HG02981 (cell line): ENCODE results near the gene SRGAP3.

Experiments used
- ATAC-seq: cut with Tn5 transposase; IDR thresholded peaks from one replicate; pipeline ENCODE4 v1.9.1; 2021; ENCODE audit warnings: mild to moderate bottlenecking, moderate library complexity; ENCODE audit not compliant: unreplicated experiment

Gene SRGAP3

DNA sequence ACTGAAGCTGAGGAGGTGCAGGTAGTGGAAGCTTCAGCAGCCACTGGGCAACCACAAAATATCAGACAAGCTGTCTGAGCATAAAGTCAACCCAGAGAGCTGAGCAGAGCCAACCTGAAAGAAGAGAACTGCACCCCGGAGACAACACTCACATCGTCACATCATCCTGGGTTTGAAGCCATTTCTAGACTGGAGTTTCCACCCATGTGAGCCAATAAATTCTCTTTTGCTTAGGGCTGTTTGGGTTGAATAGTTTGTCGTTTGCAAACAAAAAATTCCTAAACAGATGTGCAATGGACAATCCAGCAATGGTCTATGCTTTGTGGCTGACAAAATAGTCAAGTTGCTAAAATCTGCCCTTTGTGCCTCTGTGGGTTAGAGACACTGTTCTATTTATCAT lies 270.9 kb downstream of the SRGAP3 start:
- ATAC-seq: no peak

DNA sequence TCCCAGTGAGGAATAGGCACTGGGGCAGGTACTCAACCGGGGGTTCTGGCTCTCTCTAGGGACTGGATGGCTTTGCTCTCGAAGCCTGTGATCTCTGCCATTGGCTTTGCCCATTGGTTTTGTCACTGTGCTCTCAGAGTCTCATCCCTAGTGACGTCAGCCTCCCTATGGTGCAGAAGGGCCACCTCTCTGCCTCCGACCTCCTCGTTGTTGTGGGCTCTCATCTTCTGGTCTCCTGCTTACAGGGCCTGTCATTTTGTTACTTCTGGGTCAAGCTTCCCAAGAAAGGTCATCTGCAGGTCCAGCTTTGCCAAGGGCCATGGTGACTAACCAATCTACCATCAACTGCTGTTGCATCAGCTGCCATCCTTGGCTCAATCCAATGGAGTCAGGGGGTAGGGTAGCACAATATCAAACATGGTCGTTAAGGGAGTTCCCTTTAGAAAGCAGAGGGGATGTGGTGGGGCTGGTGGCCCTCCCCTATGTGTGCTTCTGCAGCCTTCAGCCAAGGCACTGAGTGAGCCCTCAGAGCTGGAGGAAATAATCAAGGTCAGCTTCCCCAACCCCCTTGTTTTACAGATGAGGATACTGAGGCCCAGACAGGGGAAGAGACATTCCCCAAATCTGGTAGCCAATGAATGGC lies 272.8 kb downstream of the SRGAP3 start:
- no peak for ATAC-seq

DNA sequence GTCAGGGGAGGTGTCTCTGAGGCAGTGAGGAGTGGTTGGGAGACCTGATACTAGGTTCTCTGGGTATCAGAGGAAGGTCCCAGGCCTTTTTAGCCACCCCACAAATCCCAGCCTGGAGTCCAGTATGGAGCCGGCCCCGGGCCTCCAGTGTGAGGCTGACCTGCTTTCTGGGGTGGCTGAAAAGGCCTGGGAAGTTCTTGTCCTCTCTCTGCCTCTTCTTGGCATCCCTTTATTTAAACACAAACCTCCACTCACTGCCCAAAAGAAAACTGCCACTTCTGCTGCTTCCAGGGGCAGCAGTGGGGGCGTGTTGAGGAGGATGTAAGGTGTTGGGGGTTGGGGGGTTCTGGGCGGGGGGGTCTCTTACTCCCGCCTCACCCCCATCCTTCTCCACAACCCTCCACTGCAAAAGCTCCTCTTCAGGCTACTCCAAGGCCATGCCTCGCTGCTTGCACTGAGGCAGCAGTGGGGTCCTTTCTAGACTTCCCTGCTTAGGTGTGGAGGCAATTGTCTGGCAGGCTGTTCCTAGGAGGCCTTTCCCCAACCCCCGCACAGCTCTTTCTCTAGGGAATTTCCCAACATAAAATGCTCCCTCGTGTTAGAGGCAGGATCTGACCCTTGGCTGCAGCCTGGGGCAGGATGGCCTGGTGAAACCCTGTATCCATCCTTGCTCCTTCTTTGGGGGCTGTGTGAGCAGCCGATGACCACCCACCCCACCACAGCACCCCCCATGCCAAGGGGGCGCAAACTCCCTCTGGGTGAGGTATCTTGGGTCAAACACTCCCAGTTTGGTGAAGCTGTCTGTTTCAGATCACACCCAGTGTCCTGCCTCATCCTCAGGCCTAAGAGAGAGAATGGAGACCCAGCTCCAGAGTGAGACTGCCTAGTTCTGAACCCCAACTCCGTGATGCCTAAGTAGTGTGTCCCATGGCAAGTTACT lies 274.1 kb downstream of the SRGAP3 start:
- no peak for ATAC-seq

DNA sequence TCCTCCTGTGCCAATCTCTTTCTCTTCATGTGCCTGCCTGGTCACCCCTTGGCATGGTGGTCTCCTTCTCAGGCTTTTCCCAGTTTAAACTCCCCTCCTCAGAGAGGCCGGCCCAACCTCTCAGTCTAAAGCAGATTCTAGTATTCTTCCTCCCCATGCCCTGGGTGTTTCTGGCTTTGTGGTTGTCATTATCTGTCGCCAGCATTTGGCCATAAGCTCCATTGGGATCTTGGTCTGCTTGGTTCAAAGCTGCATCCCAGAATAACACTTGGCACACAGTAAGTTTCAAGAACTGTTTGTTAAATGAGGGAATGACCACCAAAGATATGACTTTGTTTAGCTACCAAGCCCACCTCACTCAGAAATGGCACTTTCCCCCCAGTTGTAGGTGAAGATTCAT lies 275.0 kb downstream of the SRGAP3 start:
- ATAC-seq: no peak

DNA sequence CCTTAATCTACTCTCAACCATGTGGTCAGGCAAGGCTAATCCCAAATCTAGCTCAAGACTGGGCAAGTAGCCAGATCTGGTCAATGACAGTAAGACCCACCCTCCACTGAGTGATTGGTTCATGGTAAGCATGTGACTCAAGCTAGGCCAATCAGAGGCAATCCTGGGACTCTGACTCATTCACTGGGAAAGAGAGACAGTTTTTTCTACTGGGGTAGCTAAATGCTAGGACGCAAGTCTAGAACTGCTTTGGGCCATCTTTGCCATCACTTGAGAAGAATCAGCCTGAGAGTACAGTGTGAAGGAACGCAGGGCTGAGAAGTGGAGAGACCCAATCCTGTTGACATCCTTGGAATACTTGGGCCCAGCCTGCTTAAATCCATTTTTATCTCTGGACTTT lies 276.8 kb downstream of the SRGAP3 start:
- no peak for ATAC-seq

DNA sequence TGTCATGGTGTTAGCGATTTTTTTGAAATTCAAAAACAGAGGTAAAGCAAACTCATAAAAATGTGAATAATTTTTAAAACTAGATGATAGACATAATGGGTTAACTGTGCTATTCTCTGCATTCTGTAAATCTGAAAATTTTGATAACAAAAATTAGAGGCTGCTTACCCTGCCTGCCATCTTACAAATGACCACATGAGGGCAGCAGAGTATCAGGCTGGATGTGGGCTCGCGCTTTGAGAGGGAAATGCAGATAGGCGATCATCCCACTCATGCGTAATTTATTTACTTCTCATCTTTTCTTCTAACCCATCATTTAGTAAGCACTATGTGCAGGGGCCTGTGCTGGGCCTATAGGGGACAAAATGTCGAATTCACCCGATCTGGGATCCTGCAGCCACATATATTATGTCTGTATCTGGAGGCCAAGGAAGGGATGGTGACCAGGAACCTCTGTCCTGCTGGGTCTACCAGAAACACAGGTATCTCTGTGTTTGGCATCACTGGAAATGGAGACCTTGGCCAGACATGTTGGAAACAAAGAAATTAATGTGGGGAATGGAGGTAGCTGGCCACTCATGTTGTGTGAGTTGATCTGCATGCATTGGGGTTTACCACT lies 278.4 kb downstream of the SRGAP3 start:
- ATAC-seq: no peak

DNA sequence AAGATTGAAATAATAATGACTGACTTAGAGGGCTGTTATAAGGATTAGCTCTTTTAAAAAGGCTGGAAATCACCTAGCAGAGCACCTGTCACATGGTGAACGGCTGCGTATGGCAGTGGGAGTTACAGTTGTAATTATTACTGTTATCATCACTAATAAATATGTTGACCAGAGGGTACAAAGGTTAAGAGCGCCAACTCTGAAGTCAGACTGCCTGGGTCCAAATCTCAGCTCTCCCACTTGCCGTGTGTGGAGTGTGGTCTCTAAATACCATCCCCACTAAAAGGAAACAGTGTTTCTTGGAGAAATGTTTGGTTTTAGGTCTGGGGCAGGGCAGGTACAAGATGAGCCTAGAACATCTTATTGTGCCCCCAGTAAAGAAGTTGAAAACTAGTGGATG lies 280.2 kb downstream of the SRGAP3 start:
- ATAC-seq: no peak

DNA sequence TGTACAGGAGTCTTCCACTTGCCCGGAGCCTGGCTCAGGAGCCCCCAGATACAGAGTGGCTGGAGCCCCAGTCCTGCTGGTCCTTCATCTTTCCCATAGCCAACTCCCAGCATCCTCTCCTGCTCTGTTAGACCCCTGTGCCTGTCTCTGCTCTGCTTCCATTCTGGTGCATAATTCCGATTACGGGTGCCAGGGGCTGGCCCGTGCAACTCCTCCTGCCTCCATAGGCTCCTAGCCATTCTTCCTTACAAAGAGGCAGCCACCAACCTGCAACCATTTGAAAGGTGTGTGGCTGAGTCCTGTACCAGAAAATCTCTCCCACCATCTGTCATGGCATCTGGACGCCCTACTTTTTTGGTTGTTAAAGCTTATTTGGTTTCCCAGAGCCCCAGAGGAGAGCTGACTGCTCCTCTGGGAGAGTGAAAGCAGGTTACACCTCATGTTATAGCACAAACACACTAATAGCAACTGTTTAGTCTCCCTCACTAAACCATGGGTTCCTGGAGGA lies 281.0 kb downstream of the SRGAP3 start:
- ATAC-seq: no peak

DNA sequence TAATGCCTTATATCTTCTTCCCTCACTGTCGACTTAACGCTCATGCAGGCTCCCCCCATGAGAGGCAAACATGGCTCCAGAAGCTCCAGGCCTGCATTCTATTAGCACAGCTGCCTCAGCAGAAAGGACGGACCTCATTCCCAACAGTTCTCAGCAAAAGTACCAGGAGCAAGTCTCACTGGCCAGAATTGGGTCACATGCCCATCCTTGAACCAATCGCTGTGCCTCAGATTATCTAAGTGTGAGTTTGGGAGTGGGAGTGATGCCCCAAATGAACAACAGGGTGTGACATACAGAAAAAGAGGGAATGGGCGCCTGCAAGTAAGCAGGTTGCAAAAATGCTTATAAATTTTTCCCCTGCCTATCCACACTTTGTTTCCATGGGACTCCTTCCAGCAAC lies 281.9 kb downstream of the SRGAP3 start:
- no peak for ATAC-seq

DNA sequence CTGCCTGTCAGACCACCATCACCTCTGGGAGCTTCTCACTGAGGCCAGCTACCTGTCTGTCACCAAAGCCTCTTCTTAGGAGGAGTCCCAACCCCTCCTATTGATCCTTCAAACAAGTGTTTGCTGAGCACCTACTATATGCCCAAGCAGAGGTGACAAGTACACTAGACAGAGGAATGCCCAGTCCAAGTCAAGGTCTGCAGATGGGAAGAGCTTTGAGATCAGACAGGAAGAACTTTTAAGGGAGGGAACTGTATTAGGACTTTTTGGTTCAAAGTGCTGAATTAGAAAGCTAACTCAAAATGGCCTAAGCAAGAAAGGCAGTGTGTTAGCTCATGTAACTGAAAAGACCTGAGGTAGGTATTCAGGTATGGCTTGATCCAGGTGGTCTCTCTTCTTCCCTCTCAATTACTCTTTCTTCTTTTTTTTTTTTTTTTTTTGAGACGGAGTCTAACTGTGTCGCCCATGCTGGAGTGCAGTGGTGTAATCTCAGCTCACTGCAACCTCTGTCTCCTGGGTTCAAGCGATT lies 282.6 kb downstream of the SRGAP3 start:
- no peak for ATAC-seq

DNA sequence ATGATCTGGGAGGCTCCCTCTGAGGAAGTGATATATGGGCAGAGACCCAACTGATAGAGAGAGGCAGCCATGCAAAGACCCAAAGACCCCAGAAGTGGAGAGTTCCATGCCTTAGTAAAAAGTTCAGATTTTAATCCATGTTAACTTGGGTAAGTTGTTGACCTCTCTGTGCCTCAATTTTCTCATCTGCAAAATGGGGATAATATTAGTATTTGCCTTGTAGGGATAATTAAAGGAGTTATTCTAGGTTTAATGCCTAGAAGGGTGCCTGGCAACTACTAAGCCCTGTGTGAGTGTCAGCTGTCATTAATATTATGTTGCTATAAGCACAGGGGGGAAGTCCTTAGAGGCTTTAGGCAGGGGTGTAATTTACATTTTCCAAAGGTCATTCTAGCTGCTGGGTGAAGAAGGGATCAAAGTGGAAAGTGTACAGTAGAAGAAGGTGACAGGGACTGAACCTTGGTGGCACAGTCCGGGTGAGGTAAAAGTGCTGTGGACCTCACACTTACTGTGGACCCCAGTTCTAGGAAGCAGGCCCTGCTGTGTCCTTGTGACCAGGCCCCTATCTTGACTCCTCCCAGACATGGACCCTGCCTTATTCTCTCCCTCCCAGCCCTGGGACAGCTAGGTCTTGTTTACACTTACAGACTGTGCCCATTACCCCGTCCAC lies 283.2 kb downstream of the SRGAP3 start:
- no peak for ATAC-seq

DNA sequence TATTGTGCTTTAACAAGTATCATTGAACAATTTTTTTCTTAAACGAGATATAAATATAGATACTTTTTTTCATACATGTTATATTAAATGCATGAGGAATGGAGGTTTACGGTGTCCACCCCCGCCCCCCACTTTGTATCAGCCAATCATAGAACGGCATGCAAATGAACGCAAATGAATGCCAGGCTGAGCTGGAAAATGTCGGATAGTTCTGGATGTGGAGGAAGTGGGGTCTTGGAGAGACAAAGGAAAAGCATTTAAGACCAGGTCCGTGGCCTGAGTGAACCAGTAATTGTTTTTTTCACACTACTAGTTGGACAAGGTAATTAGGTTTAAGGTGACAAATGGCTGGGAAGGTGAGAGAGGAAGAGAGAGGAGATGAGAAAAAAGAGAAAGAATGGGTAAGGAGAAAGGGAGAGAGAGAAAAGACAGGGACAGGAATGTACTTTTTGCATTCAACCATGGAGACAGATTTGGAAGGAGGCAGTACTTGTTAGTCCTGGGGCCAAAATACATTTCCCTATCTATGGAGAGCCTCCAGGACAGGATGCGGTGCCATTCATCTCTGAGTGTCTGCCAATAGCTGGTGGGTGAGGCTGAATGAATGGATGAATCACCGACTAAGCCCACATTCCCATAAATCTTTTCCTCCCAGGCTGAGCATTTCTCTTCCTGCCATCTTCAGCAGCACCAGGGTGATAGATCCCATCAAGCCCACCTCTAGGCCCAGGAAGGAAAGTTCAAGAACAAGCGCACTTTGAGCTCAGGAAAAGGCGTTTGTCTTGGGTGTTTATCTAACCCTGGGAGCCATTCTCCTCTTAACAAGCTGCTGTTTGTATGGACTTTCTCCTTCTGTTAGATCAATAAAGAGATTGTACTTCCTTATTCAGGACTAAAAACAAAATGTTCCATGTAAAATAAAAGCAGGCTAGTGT lies 284.7 kb downstream of the SRGAP3 start:
- ATAC-seq: no peak

DNA sequence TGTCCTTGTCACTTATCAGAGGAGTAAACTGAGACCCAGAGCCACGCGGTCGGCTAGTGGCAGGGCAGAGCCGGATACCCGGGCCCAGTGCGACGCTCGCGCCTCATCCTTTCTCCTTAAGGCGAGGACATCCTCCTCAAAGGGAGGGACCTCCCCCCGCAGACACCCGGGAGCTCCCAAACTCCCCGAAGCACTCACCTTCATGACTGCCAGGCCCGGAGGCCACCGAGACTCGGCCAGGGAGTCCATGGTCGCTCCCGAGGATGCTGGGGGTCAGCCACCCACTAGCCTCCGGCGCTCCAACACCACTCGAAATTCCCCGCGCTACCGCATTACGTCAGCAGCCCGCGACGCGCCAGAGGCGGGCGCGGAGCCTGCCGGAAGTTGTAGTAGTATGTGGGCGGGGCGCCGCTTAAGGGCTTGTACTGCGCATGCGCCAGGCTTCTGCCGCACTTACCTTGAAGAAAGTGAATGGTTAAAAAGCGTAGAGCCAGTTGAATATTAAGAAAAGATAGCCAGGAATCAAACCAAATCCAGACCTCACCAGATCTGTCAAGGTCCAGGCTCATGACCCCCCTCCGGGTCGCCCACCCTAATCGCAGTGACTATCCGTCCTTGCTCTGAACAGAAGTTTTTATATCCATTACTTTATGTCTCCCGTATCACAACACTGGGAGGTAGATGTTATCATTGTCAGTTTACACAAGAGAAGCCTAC lies 286.2 kb downstream of the SRGAP3 start, which contains the start of gene RAD18:
TSS of gene RAD18 (minus strand) at position 336 of the 717 bp plus-strand sequence. CDS start at position 249, 87 bp downstream.
- ATAC-seq: peak; percentile 90

DNA sequence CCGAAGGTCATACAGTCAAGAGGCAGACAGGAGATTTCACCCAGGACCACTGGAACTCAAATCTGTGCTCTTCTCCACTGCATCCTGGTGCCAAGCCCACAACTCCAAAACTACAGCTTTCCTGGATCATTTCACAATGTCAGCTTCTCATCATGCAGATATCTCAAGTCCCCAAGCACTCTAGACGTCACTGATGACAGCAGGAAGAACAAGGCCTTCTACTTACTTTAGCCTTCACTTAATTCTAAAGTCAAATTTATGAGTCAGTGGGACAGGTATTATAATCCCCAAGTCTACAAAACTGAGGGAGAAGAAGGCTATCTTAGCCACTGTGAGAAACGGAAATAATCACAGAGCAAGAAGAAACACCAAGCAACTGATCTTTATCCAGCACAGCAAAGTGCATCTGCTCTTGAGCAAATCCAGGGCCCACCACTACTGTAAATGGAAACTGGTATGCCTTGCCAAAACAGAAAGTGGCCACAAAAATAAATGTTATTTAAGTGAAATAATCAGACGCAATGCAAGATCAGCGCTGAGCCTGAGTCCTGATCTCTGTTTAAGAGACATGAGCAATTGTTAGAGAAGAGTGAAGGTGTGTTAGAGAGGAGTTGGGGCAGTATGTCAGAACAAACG lies 287.1 kb downstream of the SRGAP3 start:
- ATAC-seq: no peak

DNA sequence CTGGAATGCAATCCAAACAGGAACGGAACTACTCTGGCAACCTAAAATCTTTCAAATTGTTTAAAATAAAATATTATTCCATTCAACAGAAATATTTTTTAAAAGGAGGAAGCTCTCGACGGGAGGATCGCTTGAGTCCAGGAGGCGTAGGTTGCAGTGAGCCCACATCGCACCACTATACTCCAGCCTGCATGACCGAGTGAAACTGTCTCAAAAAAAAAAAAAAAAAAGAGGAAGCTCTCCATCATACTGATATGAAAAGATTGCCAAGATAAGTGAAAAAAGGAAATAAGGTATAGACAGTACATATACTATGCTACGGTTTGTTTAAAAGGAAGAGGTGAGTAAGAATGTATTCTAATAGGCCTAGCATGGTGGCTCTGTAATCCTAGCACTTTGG lies 289.8 kb downstream of the SRGAP3 start:
- ATAC-seq: no peak

DNA sequence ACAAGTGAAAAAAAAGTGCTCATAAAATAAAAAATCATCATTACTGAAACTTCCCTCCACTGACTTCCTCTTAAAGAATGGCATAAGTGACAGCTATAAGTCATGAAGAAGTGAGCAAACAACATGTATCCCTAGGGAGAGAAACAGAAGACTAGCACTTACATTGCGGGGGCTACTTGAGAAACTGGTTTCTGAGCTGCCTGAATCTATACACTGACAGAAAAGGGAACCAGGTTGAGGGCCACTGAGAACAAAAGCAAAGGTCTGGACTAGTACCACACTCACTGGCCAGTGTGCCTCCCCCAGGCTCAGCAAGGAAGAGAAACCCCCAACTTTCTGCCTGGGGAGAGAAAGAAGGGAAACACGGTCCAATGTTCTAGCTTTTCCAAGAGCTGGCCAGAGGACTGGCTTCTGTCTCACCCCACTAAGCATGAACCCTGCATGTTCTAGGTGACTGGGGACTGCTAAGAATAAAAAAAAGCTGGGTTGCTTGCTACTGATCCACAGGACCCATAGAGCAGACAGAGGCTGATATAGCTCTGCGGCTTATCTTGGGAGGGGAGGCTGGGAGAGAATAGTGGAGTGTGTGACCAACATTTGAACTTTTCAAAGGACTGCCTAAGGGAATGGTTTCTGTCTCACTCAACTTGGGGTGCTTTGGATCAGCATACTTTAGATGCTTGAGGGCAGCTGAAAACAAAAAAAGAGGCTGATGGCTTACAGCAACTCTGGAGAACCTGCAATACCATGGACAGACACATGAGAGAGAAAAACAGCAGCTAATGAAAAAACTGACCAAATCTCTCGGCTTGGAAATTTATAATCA lies 294.3 kb downstream of the SRGAP3 start:
- ATAC-seq: peak; percentile 88

DNA sequence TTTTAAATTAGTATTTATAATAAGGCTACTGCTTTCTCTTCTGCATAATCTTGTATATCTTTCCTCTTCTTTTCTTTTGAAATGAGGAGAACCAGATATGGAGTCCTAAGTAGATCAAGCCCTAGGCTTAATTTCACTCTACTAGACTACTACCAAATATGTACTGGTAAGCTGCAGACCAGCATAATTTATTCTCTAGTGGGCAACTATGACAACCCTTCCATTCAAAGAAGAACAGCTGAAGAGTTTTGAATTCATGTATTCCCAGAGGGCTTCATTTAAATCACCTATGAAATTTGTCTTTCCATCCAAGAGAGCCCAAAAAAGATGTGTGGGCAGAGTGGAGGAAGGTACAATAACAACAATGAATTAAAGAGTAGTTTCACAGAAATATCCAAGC lies 296.1 kb downstream of the SRGAP3 start:
- ATAC-seq: no peak

DNA sequence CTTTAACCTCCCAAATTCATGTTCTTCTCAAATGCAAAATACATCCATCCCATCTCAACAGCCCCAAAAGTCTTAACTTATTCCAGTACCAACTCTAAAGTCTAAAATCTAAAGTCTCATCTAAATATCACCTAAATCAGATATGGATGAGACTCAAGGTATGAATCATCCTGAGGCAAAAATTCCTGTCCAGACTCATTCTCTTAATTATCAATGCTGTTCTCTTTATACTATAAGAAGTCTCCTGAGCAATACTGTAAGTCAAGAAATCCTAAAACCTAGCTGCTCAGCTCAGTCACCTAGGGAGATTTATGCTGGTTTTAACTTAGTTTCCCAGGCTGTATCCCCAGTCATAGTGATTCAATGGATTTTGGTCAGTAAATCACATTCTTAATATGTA lies 297.3 kb downstream of the SRGAP3 start:
- ATAC-seq: no peak
